Activated CD4-positive, alpha-beta T cell treated with anti-CD3 and anti-CD28 coated beads for 36 hours (primary cell): ENCODE measurements around the gene POLR2F. TPM values are rescaled to one million over a fixed set of nuclear protein-coding genes. Genes with fewer than 3 reads are reported as not detected.
A peak's percentile ranks its signal among the peaks of the same experiment; 100 is the strongest.

Experiments
- ATAC-seq: fragments of 200-7000 bp; cut with Tn5 transposase; one replicate; pipeline ENCODE4 v1.10.0; 2021; ENCODE audit warnings: mild to moderate bottlenecking, moderate library complexity
- CTCF ChIA-PET: fragments of 350-600 bp; sonication (Branson Sonifier 250); formaldehyde crosslinking; loops from one replicate; lab custom pipeline; 2021; ENCODE audit warnings: antibody characterized with exemption; lab: Charles Lee
- POLR2A ChIA-PET: fragments of 350-600 bp; sonication (Branson Sonifier 250); formaldehyde crosslinking; loops from one replicate; lab custom pipeline; 2021; ENCODE audit warnings: antibody characterized with exemption, inconsistent platforms; lab: Charles Lee
- DNase-seq: peaks from one replicate; pipeline ENCODE4 v3.0.0-alpha.2; 2020
- H3K27ac Mint-ChIP-seq: one replicate; pipeline ENCODE4 v1.8.0; 2021; ENCODE audit warnings: mixed read lengths
- H3K27me3 Mint-ChIP-seq: one replicate; pipeline ENCODE4 v1.8.0; 2021; ENCODE audit warnings: mixed read lengths
- H3K36me3 Mint-ChIP-seq: one replicate; pipeline ENCODE4 v1.8.0; 2021; ENCODE audit warnings: low read depth, mixed read lengths
- H3K4me1 Mint-ChIP-seq: one replicate; pipeline ENCODE4 v1.8.0; 2021; ENCODE audit warnings: mixed read lengths
- H3K4me3 Mint-ChIP-seq: one replicate; pipeline ENCODE4 v1.8.0; 2021; ENCODE audit warnings: mild to moderate bottlenecking, moderate library complexity, mixed read lengths
- H3K9me3 Mint-ChIP-seq: one replicate; pipeline ENCODE4 v1.8.0; 2021; ENCODE audit warnings: low read depth, mixed read lengths
- intact Hi-C, 2 experiments: fragments of 100-400 bp; cut with DNase I in 1 of 2; cut with micrococcal nuclease in 1 of 2; formaldehyde crosslinking; loops; one replicate each; pipeline versions ENCODE4 v1.14.2 to v1.15.1; 2022 to 2024; cut with DNase I, micrococcal nuclease
- total RNA-seq, 2 experiments: library from RNA; stranded (reverse); gene quantifications; one replicate each; pipeline ENCODE4 v1.2.3, GENCODE V29; 2021

The POLR2F gene
- total RNA-seq, 2 experiments from 2014 or later = 70.5 to 77.8 TPM

- ChIA-PET POLR2A (interaction anchor here (0.6 kb wide), 1 partner anchor 498 kb away, joined by 4 read pairs; no protein-coding TSS in a partner anchor), CTCF (interaction anchor here (0.8 to 1.0 kb wide), 2 partner anchors 28 to 35 kb away, joined by 3 to 4 read pairs; no protein-coding TSS in a partner anchor)
- no peak overlapping the region for H3K4me3 Mint-ChIP-seq
- DNase-seq (no peak), ATAC-seq (no peak)
- no peaks in the 10 kb centered on the region for H3K27me3 Mint-ChIP-seq
- intact Hi-C loops = loop anchor here in 1 of 2 experiments (10.0 kb wide), 1 partner anchor 59 kb away; no protein-coding TSS in a partner anchor
- H3K27ac Mint-ChIP-seq = no peak overlapping the region
- H3K36me3 Mint-ChIP-seq = no peaks in the 10 kb centered on the region
- H3K4me1 Mint-ChIP-seq = no peaks in the 10 kb centered on the region
- no peaks in the 10 kb centered on the region for H3K9me3 Mint-ChIP-seq
Observed at GRCh38 chr22:37994049-37994448, 40.5 kb downstream of the POLR2F start.

GRCh38 chr22:37994982-37995381 lies 41.5 kb downstream of the POLR2F start:
- CTCF ChIA-PET = interaction anchor here (0.5 to 1.0 kb wide), 2 partner anchors 12 to 362 kb away, joined by 3 to 5 read pairs; no protein-coding TSS in a partner anchor
- ATAC-seq (no peak), DNase-seq (no peak)
- Mint-ChIP-seq H3K27ac (no peak overlapping the region), H3K4me3 (no peak overlapping the region), H3K36me3 (no peaks in the 10 kb centered on the region), H3K27me3 (no peaks in the 10 kb centered on the region), H3K4me1 (no peaks in the 10 kb centered on the region), H3K9me3 (no peaks in the 10 kb centered on the region)
- intact Hi-C loops = loop anchor here in 1 of 2 experiments (10.0 kb wide), 1 partner anchor 60 kb away; no protein-coding TSS in a partner anchor
- POLR2A ChIA-PET = no interaction called here

DNA sequence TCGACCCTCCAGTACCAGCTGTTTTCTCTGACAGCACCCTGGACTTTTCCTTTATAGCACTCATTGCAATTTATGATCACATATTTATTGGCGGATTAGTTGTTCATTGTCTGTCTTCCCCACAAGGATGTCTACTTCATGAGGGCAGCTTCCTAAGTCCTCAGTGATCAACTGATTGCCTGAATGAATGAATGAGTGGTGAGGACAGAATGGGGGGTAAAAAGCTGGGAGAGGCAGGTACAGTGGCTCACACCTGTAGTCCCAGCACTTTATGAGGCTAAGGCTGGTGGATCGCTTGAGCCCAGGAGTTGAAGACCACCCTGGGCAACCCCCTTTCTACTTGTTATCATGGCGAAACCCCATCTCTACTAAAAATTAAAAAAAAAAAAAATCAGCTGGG lies 42.0 kb downstream of the POLR2F start:
- Mint-ChIP-seq H3K4me3 (no peak overlapping the region), H3K27ac (no peak overlapping the region), H3K27me3 (no peaks in the 10 kb centered on the region), H3K4me1 (no peaks in the 10 kb centered on the region), H3K36me3 (no peaks in the 10 kb centered on the region), H3K9me3 (no peaks in the 10 kb centered on the region)
- ChIA-PET CTCF (interaction anchor here (0.6 to 1.0 kb wide), 2 partner anchors 11 to 718 kb away, joined by 3 to 5 read pairs; no protein-coding TSS in a partner anchor), POLR2A (interaction anchor here (0.6 kb wide), 1 partner anchor 186 kb away, joined by 3 read pairs; no protein-coding TSS in a partner anchor)
- DNase-seq = no peak
- ATAC-seq = no peak
- intact Hi-C loops = loop anchor here in 1 of 2 experiments (10.0 kb wide), 1 partner anchor 61 kb away; no protein-coding TSS in a partner anchor

GRCh38 chr22:37996079-37996478 lies 42.6 kb downstream of the POLR2F start:
- Mint-ChIP-seq H3K36me3 (no peaks in the 10 kb centered on the region), H3K27me3 (no peaks in the 10 kb centered on the region), H3K27ac (no peak overlapping the region), H3K9me3 (no peaks in the 10 kb centered on the region), H3K4me1 (no peaks in the 10 kb centered on the region), H3K4me3 (no peak overlapping the region)
- DNase-seq (no peak), ATAC-seq (no peak)
- intact Hi-C loops = loop anchor here in 1 of 2 experiments (10.0 kb wide), 1 partner anchor 61 kb away; no protein-coding TSS in a partner anchor
- ChIA-PET CTCF (interaction anchor here (0.6 kb wide), 1 partner anchor 719 kb away, joined by 3 read pairs; no protein-coding TSS in a partner anchor), POLR2A (interaction anchor here (0.6 kb wide), 1 partner anchor 186 kb away, joined by 3 read pairs; no protein-coding TSS in a partner anchor)

GRCh38 chr22:37996515-37997246 lies 43.2 kb downstream of the POLR2F start:
- H3K36me3 Mint-ChIP-seq = no peaks in the 10 kb centered on the region
- intact Hi-C loops = loop anchor here in 1 of 2 experiments (10.0 kb wide), 1 partner anchor 62 kb away; no protein-coding TSS in a partner anchor
- ATAC-seq = no peak
- DNase-seq = no peak
- ChIA-PET CTCF (interaction anchor here (0.7 kb wide), 1 partner anchor 231 kb away, joined by 3 read pairs; no protein-coding TSS in a partner anchor), POLR2A (no interaction called here)
- no peak overlapping the region for H3K4me3 Mint-ChIP-seq
- no peaks in the 10 kb centered on the region for H3K27me3 Mint-ChIP-seq
- no peak overlapping the region for H3K27ac Mint-ChIP-seq
- H3K4me1 Mint-ChIP-seq = no peaks in the 10 kb centered on the region
- H3K9me3 Mint-ChIP-seq = no peaks in the 10 kb centered on the region

- intact Hi-C loops = loop anchor here in 1 of 2 experiments (10.0 kb wide), 1 partner anchor 64 kb away; no protein-coding TSS in a partner anchor
- no peak overlapping the region for H3K27ac Mint-ChIP-seq
- DNase-seq (no peak), ATAC-seq (no peak)
- no peaks in the 10 kb centered on the region for H3K9me3 Mint-ChIP-seq
- H3K4me1 Mint-ChIP-seq = no peaks in the 10 kb centered on the region
- H3K27me3 Mint-ChIP-seq = no peaks in the 10 kb centered on the region
- peaks cover 2% of the 10 kb centered on the region for H3K36me3 Mint-ChIP-seq
- CTCF ChIA-PET = no interaction called here
- no peak overlapping the region for H3K4me3 Mint-ChIP-seq
- POLR2A ChIA-PET = no interaction called here
Observed at GRCh38 chr22:37998543-37998942, 45.0 kb downstream of the POLR2F start.

- Mint-ChIP-seq H3K36me3 (peaks cover 2% of the 10 kb centered on the region), H3K4me1 (no peaks in the 10 kb centered on the region), H3K9me3 (no peaks in the 10 kb centered on the region), H3K27me3 (no peaks in the 10 kb centered on the region), H3K27ac (no peak overlapping the region), H3K4me3 (no peak overlapping the region)
- no peak for ATAC-seq
- ChIA-PET POLR2A (no interaction called here), CTCF (no interaction called here)
- DNase-seq = no peak
- intact Hi-C loops = loop anchor here in 1 of 2 experiments (10.0 kb wide), 1 partner anchor 64 kb away; no protein-coding TSS in a partner anchor
Observed at GRCh38 chr22:37999236-37999635, 45.7 kb downstream of the POLR2F start.

GRCh38 chr22:37999640-38000272 lies 46.3 kb downstream of the POLR2F start:
- intact Hi-C loops = loop anchor here in 1 of 2 experiments (10.0 kb wide), 1 partner anchor 65 kb away; no protein-coding TSS in a partner anchor
- DNase-seq (peak; percentile 27), ATAC-seq (peak; percentile 74)
- Mint-ChIP-seq H3K4me3 (no peak overlapping the region), H3K9me3 (no peaks in the 10 kb centered on the region), H3K36me3 (peaks cover 2% of the 10 kb centered on the region), H3K27ac (no peak overlapping the region), H3K27me3 (no peaks in the 10 kb centered on the region), H3K4me1 (no peaks in the 10 kb centered on the region)
- ChIA-PET CTCF (interaction anchor here (0.6 to 1.0 kb wide), 2 partner anchors 37 to 572 kb away, joined by 3 read pairs; no protein-coding TSS in a partner anchor), POLR2A (no interaction called here)

DNA sequence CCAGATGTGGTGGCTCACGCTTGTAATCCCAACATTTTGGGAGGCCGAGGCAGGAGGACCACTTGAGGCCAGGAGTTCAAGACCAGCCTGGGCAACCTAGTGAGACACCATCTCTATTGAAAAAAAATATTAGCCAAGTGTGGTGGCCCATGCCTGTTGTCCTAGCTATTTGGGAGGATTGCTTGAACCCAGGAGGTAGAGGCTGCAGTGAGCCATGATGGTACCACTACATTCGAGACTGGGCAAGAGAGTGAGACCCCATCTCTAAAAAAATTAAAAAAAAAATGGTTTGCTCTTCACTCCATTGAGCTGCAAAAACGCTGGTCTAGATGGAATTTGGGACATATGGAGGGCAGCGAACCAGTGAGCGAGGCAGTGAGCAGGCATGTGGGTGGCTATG lies 52.4 kb downstream of the POLR2F start:
- ChIA-PET CTCF (interaction anchor here (0.6 to 1.5 kb wide), 2 partner anchors 11 to 368 kb away, joined by 3 to 5 read pairs; no protein-coding TSS in a partner anchor), POLR2A (no interaction called here)
- ATAC-seq (no peak), DNase-seq (no peak)
- intact Hi-C loops = no loop called here
- Mint-ChIP-seq H3K27ac (no peak overlapping the region), H3K9me3 (no peaks in the 10 kb centered on the region), H3K36me3 (peaks cover 2% of the 10 kb centered on the region), H3K4me3 (no peak overlapping the region), H3K27me3 (no peaks in the 10 kb centered on the region), H3K4me1 (no peaks in the 10 kb centered on the region)

- intact Hi-C loops = no loop called here
- DNase-seq (no peak), ATAC-seq (no peak)
- H3K27ac Mint-ChIP-seq = no peak overlapping the region
- no peaks in the 10 kb centered on the region for H3K27me3 Mint-ChIP-seq
- ChIA-PET POLR2A (no interaction called here), CTCF (interaction anchor here (0.7 to 1.5 kb wide), 3 partner anchors 12 to 1517 kb away, joined by 3 to 5 read pairs (median 3); no protein-coding TSS in a partner anchor)
- no peak overlapping the region for H3K4me3 Mint-ChIP-seq
- no peaks in the 10 kb centered on the region for H3K9me3 Mint-ChIP-seq
- H3K36me3 Mint-ChIP-seq = peaks cover 2% of the 10 kb centered on the region
- no peaks in the 10 kb centered on the region for H3K4me1 Mint-ChIP-seq
Observed at GRCh38 chr22:38006906-38007305, 53.4 kb downstream of the POLR2F start.
